Kidney tubule cell (primary cell): ENCODE measurements around the gene CABLES2.
A peak's percentile ranks its signal among the peaks of the same experiment; 100 is the strongest.

Experiments used
- DNase-seq: peaks from one replicate; pipeline ENCODE4 v3.0.0-alpha.2; 2018; ENCODE audit warnings: low spot score

Gene CABLES2, protein sequence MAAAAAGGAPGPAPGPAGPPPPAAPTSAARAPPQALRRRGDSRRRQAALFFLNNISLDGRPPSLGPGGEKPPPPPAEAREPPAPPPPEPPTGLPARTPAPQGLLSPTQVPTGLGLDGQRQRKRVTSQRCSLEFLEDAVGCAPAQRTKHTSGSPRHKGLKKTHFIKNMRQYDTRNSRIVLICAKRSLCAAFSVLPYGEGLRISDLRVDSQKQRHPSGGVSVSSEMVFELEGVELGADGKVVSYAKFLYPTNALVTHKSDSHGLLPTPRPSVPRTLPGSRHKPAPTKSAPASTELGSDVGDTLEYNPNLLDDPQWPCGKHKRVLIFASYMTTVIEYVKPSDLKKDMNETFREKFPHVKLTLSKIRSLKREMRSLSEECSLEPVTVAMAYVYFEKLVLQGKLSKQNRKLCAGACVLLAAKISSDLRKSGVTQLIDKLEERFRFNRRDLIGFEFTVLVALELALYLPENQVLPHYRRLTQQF

DNA sequence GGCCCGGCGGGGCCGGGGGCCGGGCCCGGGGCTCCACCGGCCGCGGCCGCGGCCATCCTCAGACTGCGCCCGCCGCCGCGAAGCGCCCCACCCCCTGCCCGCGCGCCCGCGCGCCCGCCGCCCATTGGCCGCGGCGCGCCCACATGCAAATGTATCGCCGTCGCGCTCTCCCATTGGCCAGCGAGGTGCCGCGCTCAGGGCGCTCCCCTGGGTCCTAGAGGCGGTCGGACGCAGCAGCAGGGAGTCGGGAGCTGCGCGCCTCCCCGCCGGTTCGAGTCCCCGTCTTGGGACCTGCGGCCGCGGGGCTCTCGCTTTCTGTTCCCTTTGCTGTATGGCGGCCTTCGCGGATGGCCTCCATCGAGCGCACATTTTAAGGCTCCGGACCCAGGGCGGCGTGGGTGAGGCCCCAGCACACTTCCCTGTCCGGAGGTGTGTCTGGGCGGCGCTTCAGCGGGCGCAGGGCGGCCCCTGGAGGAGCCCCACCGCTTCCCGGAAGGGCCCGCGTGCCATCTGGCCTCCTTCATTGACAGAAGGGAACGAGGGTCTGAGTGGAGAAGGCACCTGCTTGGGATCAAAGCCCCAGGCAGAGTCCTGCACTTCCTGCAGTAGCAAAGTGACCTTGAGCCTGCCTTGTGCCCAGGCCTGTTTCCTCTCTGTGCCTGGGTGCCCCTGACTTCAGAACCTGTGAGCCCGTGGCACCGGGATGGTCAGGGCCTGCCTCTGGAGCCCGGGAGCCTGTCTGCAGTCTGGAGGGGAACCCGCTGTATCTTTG is at the start of gene CABLES2:
TSS of gene CABLES2 (minus strand) at position 65 of the 772 bp plus-strand sequence. CDS start at position 56, 9 bp downstream.
- DNase-seq, result peak; percentile 95

DNA sequence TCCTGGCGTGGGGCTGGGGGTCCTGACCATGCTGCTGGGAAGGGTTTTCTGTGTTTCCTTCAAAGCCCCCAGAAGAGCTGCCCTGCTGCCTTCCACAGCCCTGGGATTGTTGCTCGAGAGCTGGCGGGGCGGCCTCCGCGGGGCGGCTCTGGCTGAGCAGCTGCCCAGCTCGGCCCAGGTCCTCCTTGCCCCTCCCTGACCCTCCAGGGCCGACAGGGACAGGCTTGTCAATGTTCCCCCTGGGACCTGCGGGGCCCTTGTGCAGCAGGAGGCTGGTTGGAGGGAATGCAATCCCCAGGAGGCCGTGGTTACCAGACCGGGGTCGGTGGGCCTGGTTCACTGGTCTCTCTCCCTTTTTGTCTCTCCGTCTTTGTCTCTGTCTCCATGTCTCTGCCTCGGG is 48.8 kb upstream of the CABLES2 start:
- no peak for DNase-seq

DNA sequence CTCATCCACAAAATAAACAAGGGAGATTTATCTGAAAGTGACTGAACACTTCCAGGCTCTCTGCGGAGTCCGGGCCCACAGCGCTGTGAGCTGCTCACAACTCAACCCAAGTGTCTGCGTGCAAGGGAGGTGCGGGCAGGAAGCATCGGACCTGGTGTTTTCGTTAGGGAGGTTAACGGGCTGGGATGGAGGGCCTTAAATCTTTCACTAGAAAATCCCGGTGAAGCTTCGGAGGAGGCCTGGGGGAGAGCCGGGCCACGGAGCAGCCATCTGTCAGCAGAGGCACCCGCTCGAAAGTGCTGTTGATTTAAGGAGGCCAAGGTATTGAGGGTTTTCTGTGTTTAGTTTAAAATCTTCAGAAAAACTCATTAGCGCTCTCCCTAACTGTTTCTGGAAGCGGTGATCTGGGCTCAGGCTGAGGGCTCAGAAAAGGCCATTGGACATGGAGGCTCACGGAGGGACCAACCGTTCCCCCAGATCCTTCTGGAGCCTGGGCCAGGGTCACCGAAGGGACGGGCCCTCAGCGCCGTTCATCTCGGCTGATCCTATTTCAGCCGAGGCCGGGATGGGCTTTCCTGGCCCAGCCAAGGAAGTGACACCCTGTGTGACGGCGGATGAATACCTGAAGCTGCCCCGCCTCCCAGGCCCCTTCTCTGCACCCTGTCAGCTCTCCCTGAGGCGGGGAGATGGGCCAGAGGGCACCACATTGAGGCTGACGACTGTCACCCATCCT is 48.0 kb upstream of the CABLES2 start:
- DNase-seq, result no peak

GRCh38 chr20:62453186-62453808 is 46.2 kb upstream of the CABLES2 start:
- DNase-seq, result no peak

- DNase-seq, result no peak
Observed at GRCh38 chr20:62452475-62453095, 45.5 kb upstream of the CABLES2 start.

- no peak for DNase-seq
Observed at GRCh38 chr20:62451970-62452369, 44.9 kb upstream of the CABLES2 start.

- DNase-seq, result no peak
Observed at GRCh38 chr20:62451156-62451767, 44.2 kb upstream of the CABLES2 start.

GRCh38 chr20:62449951-62450691 is 43.0 kb upstream of the CABLES2 start:
- no peak for DNase-seq

GRCh38 chr20:62448788-62449187 is 41.7 kb upstream of the CABLES2 start:
- DNase-seq, result no peak

- no peak for DNase-seq
Observed at GRCh38 chr20:62448038-62448437, 41.0 kb upstream of the CABLES2 start.

DNA sequence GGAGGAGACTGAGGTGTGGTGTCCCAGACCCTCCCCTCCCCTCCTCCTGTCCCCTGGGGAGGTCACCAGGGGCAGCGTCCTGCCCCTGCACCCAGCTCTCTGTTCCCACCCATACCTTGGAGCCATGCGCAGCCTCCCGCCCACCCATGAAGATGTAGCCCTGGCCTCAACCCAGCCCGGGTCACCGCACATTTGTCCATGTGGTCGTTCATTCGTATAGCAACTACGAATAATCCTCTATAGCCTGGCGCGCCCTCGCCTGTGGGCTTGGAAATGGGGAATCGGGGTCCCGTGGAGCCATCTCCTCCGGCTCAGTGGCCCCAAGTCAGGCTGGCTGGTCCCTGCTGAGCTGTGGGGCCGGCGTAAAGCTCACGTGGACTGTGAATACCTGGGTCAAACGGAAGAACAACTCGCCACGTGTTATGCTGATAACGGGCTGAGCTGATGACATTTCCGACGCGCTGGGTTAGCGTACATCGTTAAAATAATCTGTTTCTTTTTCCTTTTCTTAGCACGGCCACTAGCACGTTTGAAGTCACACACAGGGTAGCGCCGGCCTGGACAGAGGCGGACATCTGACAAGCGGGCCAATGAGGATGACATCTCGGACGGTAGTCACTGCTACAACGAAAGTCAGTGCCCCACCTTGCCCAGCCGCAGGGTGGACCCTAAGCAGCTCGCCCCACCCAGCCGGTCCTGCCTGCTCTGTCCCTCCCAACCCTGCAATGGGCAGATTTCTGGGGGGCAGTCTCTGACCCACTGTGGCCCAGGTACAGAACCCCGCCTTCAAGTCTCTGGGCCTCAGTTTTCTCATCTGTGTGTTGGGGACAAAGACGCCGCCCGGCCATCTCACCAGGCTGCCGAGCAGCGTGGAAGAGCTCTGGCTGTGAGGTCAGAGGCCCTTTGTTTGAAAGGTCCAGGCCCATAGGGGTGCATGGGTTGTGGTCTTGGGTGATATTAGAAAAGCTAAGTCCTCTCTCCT is 40.1 kb upstream of the CABLES2 start:
- DNase-seq, result no peak

DNA sequence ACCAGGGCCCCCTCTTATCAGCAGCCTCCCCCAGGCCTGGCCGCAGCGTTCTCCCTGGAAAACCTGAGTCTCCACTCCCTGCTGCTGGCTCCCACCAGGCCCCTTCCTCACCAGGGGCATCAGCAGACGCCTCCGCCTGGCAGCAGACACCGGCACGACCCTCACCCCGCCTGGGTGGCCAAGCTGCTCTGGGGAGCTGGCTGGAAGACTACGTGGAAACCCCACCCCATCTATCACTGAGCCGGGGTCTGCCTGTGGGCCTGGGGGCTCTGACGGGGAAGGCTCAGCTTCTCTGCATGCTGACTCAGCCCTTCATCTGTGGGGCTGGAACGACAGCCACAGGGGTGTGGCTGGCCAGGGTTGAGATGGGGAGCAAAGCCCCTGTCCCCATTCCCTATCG is 39.4 kb upstream of the CABLES2 start:
- DNase-seq, result no peak

- no peak for DNase-seq
Observed at GRCh38 chr20:62445553-62446340, 38.7 kb upstream of the CABLES2 start.

GRCh38 chr20:62444286-62444685 is 37.2 kb upstream of the CABLES2 start:
- no peak for DNase-seq

- no peak for DNase-seq
Observed at GRCh38 chr20:62441987-62442539, 35.0 kb upstream of the CABLES2 start.

- no peak for DNase-seq
Observed at GRCh38 chr20:62439218-62439617, 32.1 kb upstream of the CABLES2 start.

- DNase-seq, result no peak
Observed at GRCh38 chr20:62437927-62438326, 30.8 kb upstream of the CABLES2 start.

DNA sequence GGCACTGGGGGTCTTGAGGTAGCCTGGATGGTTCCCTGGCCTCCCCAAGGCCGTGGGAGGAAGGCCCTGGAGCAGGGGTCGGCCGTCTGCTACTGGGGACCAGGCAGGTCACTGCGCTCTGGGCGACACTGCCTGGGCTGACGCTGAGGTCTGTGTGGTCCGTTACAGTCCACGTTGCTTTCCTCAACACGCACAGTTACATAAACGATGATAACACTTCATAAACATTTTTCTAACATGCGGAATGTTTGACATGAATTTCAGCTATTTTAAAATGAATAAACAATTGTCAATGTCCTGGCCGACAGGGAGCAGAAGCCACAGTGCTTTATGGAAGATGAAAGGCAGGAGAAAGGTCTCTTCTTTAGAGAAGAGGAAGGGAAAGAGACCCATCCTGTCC is 30.4 kb upstream of the CABLES2 start:
- no peak for DNase-seq
